Testis (tissue), 3 donors: ENCODE data around the gene KDELR3. TPM values are rescaled to one million over a fixed set of nuclear protein-coding genes. Genes with fewer than 3 reads are reported as not detected.
A peak's percentile ranks its signal among the peaks of the same experiment; 100 is the strongest.

Experiments
- DNase-seq: peaks from one replicate; pipeline ENCODE4 v3.0.0-alpha.2; 2019
- H3K27ac ChIP-seq, 2 donors: fragments of 200-600 bp; sonication (generic); one replicate each; pipeline ENCODE4 v1.5.1; 2019
- H3K27me3 ChIP-seq: fragments of 200-600 bp; sonication (generic); one replicate; pipeline ENCODE4 v1.5.1; 2019
- H3K36me3 ChIP-seq: fragments of 200-600 bp; sonication (generic); one replicate; pipeline ENCODE4 v1.5.1; 2017; ENCODE audit warnings: low read depth; ENCODE audit errors: missing control alignments
- H3K4me1 ChIP-seq: fragments of 200-600 bp; sonication (generic); one replicate; pipeline ENCODE4 v1.5.1; 2019
- H3K4me3 ChIP-seq, 2 donors: fragments of 200-600 bp; sonication (generic); one replicate each; pipeline ENCODE4 v1.5.1; 2017 to 2019
- H3K9me3 ChIP-seq: fragments of 200-600 bp; sonication (generic); one replicate; pipeline ENCODE4 v1.5.1; 2017
- POLR2A ChIP-seq: fragments of 450-650 bp; IDR thresholded peaks from one replicate; pipeline ENCODE4 v1.6.1; 2017; ENCODE audit warnings: antibody characterized with exemption, mild to moderate bottlenecking, moderate library complexity
- WGBS, 2 donors: methylation state at CpG; one replicate each; pipeline ENCODE4 v1.1.5; 2018; 5-methylcytosine and 5-hydroxymethylcytosine counted together
- intact Hi-C: fragments of 100-400 bp; cut with DNase I; formaldehyde crosslinking; loops from one replicate; pipeline ENCODE4 v1.15.1; 2023; ENCODE audit warnings: low total_unique reads
- polyA plus RNA-seq: library from polyadenylated mRNA; stranded (reverse); fragments of 350-450 nt; fragmentation: Illumina TruSeq; extraction: RNeasy Lipid Tissue Mini Kit (QIAGEN cat#74804); gene quantifications from one replicate; pipeline ENCODE4 v1.2.3, GENCODE V29; 2014; ENCODE audit warnings: low read depth, low replicate concordance; ENCODE audit not compliant: insufficient read depth
- total RNA-seq, 2 donors: library from RNA; depleted of rRNA; stranded (reverse); fragments of >200 nt; gene quantifications; one replicate each; pipeline ENCODE4 v1.2.3, GENCODE V29; 2016
- TF ChIP-seq, protein P1 (sequence below), 3 experiments: fragments of 450-650 bp in 2 of 3; fragments of 200-600 bp in 1 of 3; sonication (generic) in 1 of 3; IDR thresholded peaks; one replicate each; pipeline ENCODE4 v1.5.1; 2016 to 2019; ENCODE audit warnings: antibody characterized with exemption in 3 of 3, mild to moderate bottlenecking in 2 of 3, moderate library complexity in 1 of 3

The KDELR3 gene
- total and polyA plus RNA-seq, 3 donors from 2014 or later: 6.7 to 10.4 (median 8.6) TPM

DNA sequence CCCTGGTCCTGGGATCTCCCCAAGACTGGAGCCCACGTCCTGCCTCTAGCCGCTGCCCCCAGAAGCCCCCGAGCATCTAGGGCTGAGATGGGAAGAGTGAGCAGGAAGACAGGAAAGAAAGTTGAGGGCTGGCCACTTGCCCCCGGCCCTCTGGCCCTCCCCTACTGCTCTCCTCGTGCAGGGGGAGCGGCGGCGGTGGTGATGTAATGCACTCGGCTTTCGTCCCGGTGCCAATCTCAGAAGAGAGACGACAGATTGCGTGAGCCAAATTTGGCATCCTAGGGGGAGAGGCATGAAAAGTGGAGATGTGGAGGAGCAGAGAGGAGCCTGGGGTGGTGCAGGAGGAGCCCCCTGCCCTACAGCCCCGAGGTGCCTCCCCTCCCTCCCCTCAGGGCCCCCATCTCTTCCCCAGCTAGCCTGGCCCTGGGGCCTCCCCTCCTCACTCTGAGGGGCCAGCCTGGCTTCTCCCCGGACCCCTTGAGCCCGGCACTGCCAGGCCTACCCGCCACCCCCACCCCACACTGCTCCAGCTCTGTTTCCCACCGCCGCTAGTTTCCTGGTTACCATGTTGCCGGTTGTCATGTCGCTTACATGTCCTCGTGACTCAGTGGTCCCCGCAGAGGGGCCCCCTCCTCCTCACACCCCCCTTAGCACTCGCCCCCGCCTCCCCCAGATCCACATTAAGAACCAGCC, 15.4 kb upstream of the KDELR3 start:
- H3K27me3 ChIP-seq: no peaks in the 10 kb centered on the region
- H3K4me3 ChIP-seq: no peak overlapping the region
- no peak for DNase-seq
- no peaks in the 10 kb centered on the region for H3K4me1 ChIP-seq
- H3K27ac ChIP-seq: no peak overlapping the region
- no peak for TF ChIP-seq POLR2A
- TF ChIP-seq, protein P1, sequence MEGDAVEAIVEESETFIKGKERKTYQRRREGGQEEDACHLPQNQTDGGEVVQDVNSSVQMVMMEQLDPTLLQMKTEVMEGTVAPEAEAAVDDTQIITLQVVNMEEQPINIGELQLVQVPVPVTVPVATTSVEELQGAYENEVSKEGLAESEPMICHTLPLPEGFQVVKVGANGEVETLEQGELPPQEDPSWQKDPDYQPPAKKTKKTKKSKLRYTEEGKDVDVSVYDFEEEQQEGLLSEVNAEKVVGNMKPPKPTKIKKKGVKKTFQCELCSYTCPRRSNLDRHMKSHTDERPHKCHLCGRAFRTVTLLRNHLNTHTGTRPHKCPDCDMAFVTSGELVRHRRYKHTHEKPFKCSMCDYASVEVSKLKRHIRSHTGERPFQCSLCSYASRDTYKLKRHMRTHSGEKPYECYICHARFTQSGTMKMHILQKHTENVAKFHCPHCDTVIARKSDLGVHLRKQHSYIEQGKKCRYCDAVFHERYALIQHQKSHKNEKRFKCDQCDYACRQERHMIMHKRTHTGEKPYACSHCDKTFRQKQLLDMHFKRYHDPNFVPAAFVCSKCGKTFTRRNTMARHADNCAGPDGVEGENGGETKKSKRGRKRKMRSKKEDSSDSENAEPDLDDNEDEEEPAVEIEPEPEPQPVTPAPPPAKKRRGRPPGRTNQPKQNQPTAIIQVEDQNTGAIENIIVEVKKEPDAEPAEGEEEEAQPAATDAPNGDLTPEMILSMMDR (IDR thresholded peaks at IDR 0.05): no peak
- WGBS, 2 donors: 58 to 63% methylated on average over 16 to 25 of the region's 25 CpGs
- H3K36me3 ChIP-seq: no peaks in the 10 kb centered on the region
- intact Hi-C loops: no loop called here
- no peaks in the 10 kb centered on the region for H3K9me3 ChIP-seq

DNA sequence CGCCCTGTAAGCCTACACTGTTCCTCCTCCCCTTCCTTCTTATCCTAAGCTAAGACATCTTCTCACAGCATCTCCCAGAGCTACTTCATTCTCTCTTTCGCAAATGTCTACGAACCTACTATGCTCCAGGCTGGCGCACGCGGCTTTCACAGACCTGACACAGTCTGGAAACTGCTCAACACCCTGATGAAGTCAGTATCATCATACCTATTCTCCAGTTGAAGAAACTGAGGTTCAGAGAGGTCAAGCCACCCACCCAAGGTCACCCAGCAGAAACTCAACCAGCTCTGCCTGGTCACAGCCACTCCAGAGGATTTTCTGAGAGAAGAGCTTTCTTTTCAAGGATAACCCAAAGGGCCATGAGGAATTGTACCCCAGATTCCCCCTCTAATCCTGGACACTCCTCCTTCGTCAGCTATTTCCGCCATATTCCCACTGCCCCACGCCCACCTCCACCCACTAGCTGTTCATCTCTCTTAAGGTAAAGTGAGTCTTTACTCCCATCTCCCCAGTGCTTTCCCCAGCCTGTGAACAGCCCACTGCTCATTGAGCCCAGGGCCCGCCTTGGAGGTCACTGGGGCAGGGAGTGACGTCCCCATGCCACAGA, 14.7 kb upstream of the KDELR3 start:
- H3K27me3 ChIP-seq: no peaks in the 10 kb centered on the region
- intact Hi-C loops: no loop called here

DNA sequence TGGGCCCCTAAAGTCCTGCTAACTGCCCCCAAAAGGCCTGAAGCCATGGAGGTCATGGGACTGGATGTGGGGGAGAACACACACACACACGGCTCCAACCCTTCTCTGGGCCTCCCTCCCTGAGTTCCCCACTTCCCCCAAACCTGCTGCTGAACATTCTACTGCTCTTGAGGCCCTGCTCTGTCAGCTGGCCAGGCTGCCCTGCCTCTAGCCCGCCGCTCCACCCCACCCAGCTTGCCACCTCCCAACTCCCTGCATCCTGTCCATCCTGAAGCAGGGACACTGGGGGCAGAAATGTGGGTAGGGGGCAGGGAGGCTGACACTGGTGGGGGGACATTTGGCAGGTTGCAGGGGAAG, 13.9 kb upstream of the KDELR3 start:
- Histone ChIP-seq H3K36me3 (no peaks in the 10 kb centered on the region), H3K4me3 (no peak overlapping the region), H3K27ac (no peak overlapping the region), H3K4me1 (no peaks in the 10 kb centered on the region), H3K9me3 (no peaks in the 10 kb centered on the region), H3K27me3 (no peaks in the 10 kb centered on the region)
- intact Hi-C loops: no loop called here
- 68 to 82% methylated on average over 3 of the region's 3 CpGs for WGBS, 2 donors
- TF ChIP-seq, protein P1 (IDR thresholded peaks at IDR 0.05): no peak
- no peak for TF ChIP-seq POLR2A
- no peak for DNase-seq

More for the DNA sequence above, 14.7 kb upstream of the KDELR3 start:
- WGBS, 2 donors: 87 to 88% methylated on average over 11 of the region's 11 CpGs
- H3K36me3 ChIP-seq: no peaks in the 10 kb centered on the region
- H3K27ac ChIP-seq: no peak overlapping the region
- TF ChIP-seq POLR2A: no peak
- TF ChIP-seq, protein P1 (IDR thresholded peaks at IDR 0.05): no peak
- DNase-seq: no peak
- no peaks in the 10 kb centered on the region for H3K9me3 ChIP-seq
- H3K4me3 ChIP-seq: no peak overlapping the region
- H3K4me1 ChIP-seq: no peaks in the 10 kb centered on the region

DNA sequence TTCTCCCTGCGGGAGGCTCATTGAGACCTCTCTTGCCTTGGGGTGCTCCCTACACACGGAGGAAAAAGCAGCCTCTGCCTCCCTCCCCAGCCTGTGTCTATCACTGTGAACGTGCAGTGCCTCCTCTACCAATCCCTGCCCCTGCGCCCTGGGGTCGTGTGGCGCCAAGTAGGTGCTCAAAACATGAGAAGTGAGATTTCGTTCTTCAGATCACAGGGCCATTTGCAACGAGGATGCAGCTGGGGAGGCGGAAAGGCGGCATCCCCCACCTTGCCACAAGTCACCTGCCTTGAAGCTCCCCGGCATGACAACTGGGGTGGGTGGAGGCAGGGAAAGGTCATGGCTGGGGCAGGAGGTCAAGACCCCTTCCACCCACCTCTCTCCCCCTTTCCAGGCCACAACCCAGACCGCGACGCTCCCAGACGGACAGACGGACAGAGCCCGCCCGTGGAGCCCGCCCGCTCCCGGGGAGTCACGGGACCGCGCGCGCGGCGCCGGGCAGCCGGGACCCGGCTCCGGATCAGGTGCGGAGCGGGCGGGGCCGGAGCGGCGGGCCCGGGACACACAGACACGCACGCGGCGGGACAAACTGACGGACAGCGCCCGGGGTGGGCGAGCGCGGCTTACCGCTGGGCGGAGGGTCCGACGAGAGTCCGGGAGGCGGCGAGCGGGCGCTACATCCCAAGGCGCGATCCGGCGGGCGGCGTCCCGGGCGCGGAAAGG, 13.4 kb upstream of the KDELR3 start:
- intact Hi-C loops: no loop called here
- Histone ChIP-seq H3K27me3 (no peaks in the 10 kb centered on the region), H3K27ac (no peak overlapping the region), H3K9me3 (no peaks in the 10 kb centered on the region), H3K36me3 (no peaks in the 10 kb centered on the region), H3K4me1 (no peaks in the 10 kb centered on the region), H3K4me3 (peak overlapping the region; percentile 5 to 15)
- TF ChIP-seq POLR2A: no peak
- TF ChIP-seq, protein P1 (IDR thresholded peaks at IDR 0.05): no peak
- WGBS, 2 donors: 6 to 27% methylated on average over 12 to 60 of the region's 67 CpGs
- no peak for DNase-seq
